GM21825 (cell line): ENCODE data around the gene LRRC4.
A peak's percentile ranks its signal among the peaks of the same experiment; 100 is the strongest.

Experiments
- ATAC-seq: cut with Tn5 transposase; IDR thresholded peaks from one replicate; pipeline ENCODE4 v1.9.1; 2021; ENCODE audit warnings: mild to moderate bottlenecking, moderate library complexity; ENCODE audit not compliant: unreplicated experiment

Gene LRRC4

GRCh38 chr7:128008141-128008540, 23.1 kb downstream of the LRRC4 start:
- no peak for ATAC-seq

- ATAC-seq: no peak
These were observed 23.9 kb downstream of the LRRC4 start for GRCh38 chr7:128007303-128007680.

- no peak for ATAC-seq
These were observed 24.5 kb downstream of the LRRC4 start for GRCh38 chr7:128006550-128007302.

- ATAC-seq: no peak
These were observed 25.5 kb downstream of the LRRC4 start for GRCh38 chr7:128005759-128006159.

DNA sequence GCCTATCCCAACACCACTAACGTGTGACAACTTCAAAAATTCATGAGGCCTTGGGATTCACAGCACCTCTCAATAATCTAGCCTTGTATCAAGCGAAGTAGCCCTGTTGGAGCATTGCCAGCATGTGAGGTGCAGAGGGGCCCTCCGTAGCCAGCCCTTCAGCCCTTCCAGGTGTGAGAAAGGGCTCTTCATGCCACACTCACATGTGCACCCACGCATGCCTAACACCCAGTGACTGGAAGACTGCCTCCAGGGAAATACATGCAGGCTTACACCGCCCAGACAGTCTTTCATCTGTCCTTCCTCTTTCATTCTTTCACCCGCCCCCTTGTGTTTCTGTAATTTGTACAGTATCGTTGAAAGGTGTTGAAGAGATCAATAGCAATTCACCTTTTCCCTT, 26.1 kb downstream of the LRRC4 start:
- no peak for ATAC-seq

GRCh38 chr7:128004623-128005022, 26.6 kb downstream of the LRRC4 start:
- ATAC-seq: no peak

DNA sequence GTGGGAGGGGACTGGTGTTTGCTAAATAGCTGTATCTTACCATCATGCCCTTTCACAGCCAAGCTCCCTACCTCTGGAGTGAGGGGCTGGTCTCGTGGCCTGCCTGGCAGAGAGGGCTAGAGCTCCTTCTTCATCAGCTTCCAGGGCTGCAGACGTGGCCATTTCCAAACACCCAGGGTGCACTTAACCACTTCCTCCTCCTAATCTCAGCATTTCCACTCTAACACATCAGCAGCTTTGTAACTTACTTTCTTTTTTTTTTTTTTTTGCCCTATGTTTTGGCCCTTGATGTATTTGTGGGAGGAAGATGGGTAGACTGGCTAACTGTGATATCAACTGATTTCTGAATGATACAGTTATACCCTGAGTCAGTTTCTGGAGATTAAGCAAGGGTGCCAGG, 27.4 kb downstream of the LRRC4 start:
- ATAC-seq: no peak

GRCh38 chr7:128003167-128003566, 28.1 kb downstream of the LRRC4 start:
- ATAC-seq: peak; percentile 50

GRCh38 chr7:128000854-128001265, 30.4 kb downstream of the LRRC4 start:
- ATAC-seq: peak; percentile 45

GRCh38 chr7:128000048-128000447, 31.2 kb downstream of the LRRC4 start:
- ATAC-seq: no peak

DNA sequence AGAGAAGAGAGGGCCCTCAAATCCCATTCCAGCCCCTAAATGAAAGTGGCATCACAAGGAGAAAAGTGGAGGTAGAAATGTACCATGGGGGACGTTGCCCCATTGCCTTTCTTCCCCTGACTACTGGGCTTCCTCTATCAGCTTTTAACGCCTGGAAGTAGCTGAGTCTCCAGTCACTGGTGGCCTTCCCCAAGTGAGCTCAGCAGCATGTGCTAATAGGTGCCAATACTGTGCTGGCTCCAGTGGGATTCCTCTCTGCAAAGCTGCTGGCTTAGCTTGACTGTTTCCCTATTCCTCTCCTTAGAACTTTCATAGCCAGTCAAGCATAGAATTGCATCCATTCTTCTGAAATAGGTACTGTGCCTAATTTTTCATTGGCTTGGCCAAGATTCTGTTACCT, 32.6 kb downstream of the LRRC4 start:
- no peak for ATAC-seq

GRCh38 chr7:127997226-127997922, 33.9 kb downstream of the LRRC4 start:
- no peak for ATAC-seq

GRCh38 chr7:127996253-127997071, 34.8 kb downstream of the LRRC4 start:
- ATAC-seq: no peak

DNA sequence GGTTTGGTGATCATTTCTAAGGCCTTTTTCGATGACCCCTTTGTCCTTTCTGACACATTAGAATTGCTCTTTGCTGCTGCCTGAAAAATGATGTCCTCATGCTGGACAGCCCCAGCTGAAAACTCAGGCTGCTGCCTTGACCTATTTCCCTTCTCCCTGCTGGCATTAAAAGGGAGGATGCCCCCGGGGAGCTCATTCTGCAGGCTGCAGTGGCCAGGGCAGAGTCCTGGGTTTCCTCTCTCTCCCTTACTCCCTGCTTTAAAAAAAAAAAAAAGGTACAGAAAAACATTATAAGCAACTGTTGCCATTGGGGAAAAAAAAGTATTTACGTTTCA, 35.4 kb downstream of the LRRC4 start:
- ATAC-seq: no peak

GRCh38 chr7:127995156-127995880, 35.9 kb downstream of the LRRC4 start:
- no peak for ATAC-seq

- ATAC-seq: no peak
These were observed 37.2 kb downstream of the LRRC4 start for GRCh38 chr7:127993987-127994386.

DNA sequence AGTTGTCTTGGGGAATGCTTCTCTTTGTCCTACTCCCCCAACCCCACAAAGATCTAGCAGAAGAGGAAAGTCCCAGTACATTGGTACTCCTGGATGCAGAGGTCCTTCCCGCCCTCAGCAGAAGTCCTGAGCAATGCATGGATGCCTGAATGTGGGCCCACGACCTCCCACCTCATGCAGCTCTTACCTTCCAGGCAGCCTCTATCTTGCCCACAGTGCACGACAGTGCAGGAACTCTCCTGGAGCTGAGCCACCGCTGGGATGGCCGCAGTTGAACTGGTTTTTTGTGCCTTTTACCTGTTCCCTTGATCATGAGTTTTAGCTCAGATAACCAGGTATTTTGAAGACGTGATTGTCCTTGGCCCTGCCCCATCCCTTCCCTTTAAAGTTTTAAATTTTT, 37.9 kb downstream of the LRRC4 start:
- ATAC-seq: no peak

- no peak for ATAC-seq
These were observed 42.5 kb downstream of the LRRC4 start for GRCh38 chr7:127988751-127989150.

GRCh38 chr7:127986581-127987521, 44.4 kb downstream of the LRRC4 start:
- ATAC-seq: no peak

DNA sequence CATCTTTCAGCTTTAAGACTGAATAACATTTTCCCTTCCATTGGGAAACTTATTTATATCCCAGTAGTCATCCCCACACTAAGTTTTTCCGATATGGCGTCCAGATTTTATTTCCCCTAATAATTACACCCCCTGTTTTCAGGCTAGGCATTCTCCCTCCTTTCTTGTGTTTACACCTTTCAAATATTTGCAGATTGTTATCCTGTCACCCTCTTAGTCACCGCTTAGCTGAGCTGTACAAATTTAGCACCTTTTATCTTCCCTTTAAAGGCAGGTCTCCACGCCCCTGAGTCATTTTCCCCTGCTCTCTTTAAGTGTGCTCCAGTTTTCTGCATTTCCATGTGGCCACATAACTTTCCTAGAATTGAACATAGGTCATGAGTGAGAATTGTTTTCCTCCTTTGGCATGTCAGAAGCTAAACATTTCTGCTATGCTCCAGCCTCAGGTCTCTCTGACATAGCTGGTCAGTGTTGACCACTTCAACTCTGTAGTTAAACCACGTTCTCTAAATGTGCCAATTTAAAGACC, 47.4 kb downstream of the LRRC4 start:
- no peak for ATAC-seq
